A673 (cell line): ENCODE results near the gene UBE3B.

ENCODE experiments used
- CTCF ChIP-seq: fragments of 300-800, 200-600 bp; sonication (generic); conservative IDR thresholded peaks from 2 replicates; pipeline ENCODE4 v1.5.1; 2017; ENCODE audit warnings: low read depth, mild to moderate bottlenecking, antibody characterized with exemption, low read length, moderate library complexity, mixed read lengths
- EZH2 ChIP-seq: fragments of 200-600 bp; sonication (generic); IDR thresholded peaks from 2 replicates; pipeline ENCODE4 v1.6.1; 2017; ENCODE audit warnings: borderline replicate concordance, low read depth, mild to moderate bottlenecking, mixed read lengths, antibody characterized with exemption, low read length; ENCODE audit not compliant: poor library complexity, severe bottlenecking

GRCh38 chr12:109545826-109546225 is 68.4 kb downstream of the UBE3B start:
- TF ChIP-seq EZH2: no peak
- no peak for TF ChIP-seq CTCF
